ENCODE data around the gene CMBL.
"Not testable (repeated sequence)": the region's sequence is repeated elsewhere in the genome, so short reads cannot be mapped to it uniquely, and the experiment has no call there.

CMBL gene

DNA sequence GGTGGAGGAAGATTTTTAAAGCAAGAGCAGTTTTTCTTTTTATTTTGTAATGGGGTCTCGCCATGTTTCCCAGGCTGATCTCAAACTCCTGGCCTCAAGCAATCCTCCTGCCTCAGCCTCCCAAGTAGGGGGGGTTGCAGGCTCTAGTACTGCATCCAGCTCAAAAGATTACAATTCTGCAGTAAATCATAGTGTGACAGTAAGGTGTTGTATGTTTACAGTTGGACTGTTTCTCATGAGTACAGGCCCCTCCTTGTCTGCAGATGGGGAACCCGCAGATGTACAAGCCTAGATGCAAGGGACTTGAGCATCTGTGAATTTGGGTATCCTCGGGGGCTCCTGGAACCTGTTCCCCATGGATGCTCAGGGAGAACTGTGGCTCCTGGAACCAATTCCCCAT is 54.3 kb downstream of the CMBL start:
- DNase-seq (ENCODE audit: low read depth) = no peak
- no peak for TF ChIP-seq CTCF (IDR thresholded peaks at IDR 0.05; ENCODE audit: insufficient read depth, low read depth, low read length, missing control alignments)
- H3K4me3 ChIP-seq (ENCODE audit: low read depth, low read length) = no peak overlapping the region

GRCh38 chr5:10251405-10251804 is 56.3 kb downstream of the CMBL start:
- no peak for DNase-seq (ENCODE audit: low read depth)
- H3K4me3 ChIP-seq (ENCODE audit: low read depth, low read length) = peak overlapping the region; percentile 90
- TF ChIP-seq CTCF (IDR thresholded peaks at IDR 0.05; ENCODE audit: insufficient read depth, low read depth, low read length, missing control alignments) = no peak

DNA sequence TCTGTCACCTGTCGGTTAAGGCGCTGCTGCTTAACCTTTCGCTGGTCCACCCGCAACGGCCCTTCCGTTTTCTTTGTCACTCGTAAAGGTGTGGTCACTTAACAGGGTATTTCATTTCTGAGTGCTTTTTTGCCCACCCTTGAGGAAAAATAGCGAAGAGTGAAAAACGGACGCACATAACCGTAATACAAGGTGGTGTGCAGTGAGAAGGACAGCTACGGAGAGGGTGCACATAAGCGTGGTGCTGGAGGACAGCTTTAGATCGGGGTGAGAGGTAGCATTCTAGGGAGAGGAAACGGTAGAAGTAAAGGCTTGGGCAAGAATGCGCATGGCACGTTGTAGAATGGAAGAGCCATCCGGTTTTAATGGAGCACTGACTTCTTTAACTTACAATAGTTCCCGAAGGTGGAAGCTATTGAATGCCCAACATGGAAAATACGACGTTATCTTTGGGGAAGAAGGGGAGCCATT is 56.9 kb downstream of the CMBL start:
- peak; percentile 39 for DNase-seq (ENCODE audit: low read depth)
- H3K4me3 ChIP-seq (ENCODE audit: low read depth, low read length) = peak overlapping the region; percentile 90
- no peak for TF ChIP-seq CTCF (IDR thresholded peaks at IDR 0.05; ENCODE audit: insufficient read depth, low read depth, low read length, missing control alignments)

DNA sequence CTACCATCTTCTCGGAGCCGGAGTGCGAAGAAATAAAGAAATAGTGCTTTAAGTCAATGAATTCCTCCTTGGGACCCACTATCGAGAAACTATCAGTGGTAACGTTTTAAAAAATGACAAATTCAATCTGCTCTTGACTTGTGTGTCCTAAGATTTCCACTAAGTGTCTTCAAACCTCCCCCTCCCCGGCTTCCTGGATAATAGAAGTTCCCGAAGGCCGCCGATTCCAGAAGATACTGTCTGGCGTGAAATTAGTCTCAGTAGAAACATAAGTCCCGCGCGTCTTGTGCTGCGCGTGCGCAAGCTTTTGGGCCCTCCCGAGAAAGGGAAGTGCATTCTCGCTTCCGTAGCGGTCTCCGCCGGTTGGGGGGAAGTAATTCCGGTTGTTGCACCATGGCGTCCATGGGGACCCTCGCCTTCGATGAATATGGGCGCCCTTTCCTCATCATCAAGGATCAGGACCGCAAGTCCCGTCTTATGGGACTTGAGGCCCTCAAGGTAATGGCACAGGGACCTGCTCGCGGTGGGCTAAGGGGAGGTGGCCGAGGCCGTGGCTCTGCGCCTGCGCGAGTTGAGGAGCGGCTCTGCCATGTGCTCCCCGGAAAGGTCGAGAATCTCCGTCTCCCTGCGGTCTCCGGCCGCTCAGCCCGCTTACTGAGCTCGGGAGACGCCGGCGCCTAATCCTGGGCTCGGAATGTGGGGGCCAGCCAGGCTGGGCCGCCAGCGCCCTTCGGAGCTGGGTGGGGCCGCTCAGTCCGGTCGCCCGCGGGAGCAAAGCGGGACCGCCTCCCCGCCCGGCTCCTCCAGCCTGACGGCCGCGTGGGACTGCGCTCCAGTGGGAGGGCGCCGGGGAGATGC is 57.5 kb downstream of the CMBL start, which contains the start of gene CCT5:
Gene CCT5 (plus strand): TSS at position 333 of the 858 bp plus-strand sequence. CDS start 61 bp downstream, at position 394.
- TF ChIP-seq CTCF (IDR thresholded peaks at IDR 0.05; ENCODE audit: insufficient read depth, low read depth, low read length, missing control alignments) = no peak
- peak; percentile 99 for DNase-seq (ENCODE audit: low read depth)
- H3K4me3 ChIP-seq (ENCODE audit: low read depth, low read length) = peak within 1 kb of the TSS; percentile 90

DNA sequence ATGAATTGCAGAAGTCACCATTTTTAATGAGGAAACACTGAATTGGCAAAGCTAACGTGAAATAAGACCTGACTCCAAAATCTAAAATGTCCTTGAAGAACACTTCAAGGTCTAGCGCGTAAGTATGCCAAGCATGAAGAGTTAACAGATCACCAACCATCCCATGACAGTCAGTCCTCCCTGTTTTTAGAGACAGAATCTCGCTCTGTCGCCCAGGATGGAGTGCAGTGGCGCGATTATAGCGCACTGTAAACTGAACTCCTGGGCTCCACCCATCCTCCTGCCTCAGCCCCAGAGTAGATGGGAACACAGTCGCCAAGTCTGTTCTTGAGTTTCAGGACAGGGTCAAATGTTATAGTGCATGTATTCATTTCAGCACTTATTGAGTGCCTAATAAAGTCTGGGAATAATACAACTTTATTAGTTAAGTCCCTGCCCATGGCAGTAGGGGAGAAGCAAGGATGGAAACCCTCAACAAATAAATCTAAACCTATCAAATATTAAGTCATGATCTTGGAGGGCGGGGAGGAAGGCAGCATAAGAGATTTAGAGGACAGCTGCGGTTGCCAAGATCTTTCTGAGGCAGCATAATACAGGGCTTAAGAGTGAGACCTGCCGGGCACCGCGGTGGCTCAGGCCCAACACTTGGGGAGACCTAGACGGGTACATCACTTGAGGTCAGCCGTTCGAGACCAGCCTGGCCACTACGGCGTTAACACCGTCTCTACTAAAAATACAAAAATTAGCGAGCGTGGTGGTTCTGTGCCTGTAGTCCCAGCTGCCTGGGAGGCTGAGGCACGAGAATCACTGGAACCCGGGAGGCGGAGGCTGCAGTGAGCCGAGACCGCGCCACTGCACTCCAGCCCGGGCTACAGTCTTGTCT is 59.1 kb downstream of the CMBL start:
- H3K4me3 ChIP-seq (ENCODE audit: low read depth, low read length) = peak overlapping the region; percentile 90
- no peak for TF ChIP-seq CTCF (IDR thresholded peaks at IDR 0.05; ENCODE audit: insufficient read depth, low read depth, low read length, missing control alignments)
- DNase-seq (ENCODE audit: low read depth) = peak; percentile 25

DNA sequence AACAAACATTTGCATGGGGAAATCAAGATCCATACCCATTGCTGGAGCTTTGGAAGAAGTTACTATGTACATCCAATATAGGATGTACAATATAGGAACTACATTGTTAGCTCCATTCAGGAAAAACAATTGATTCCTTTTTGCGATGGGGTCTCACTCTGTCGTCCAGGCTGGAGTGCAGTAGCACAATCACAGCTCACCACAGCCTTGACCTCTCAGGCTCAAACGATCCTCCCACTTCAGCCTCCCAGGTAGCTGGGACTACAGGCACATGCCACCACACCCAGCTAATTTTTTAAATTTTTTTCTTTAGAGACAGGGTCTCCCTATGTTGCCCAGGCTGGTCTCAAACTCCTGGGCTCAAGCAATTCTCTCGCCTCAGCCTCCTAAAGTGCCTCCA is 60.5 kb downstream of the CMBL start:
- not testable (repeated sequence) for DNase-seq (ENCODE audit: low read depth); H3K4me3 ChIP-seq (ENCODE audit: low read depth, low read length)

DNA sequence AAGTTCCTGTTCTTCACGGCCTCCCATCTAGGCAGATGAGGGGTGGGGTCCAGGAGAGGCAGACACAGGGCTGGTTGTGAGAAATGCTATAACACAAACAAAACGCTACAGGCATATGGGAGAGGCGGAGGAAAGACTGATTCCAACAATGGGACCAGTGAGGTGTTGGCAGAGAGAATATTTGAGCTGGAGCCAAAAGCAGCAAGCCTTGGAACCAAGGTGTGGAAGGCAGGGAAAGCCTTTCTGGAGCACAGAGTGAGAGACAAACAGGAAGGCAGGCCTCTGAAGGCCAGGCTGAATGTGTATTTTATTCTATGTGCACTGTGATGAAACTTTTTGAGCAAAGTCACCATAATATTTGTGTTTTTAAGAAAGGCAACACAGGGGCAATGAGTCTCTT is 60.9 kb downstream of the CMBL start:
- no peak overlapping the region for H3K4me3 ChIP-seq (ENCODE audit: low read depth, low read length)
- TF ChIP-seq CTCF (IDR thresholded peaks at IDR 0.05; ENCODE audit: insufficient read depth, low read depth, low read length, missing control alignments) = no peak
- DNase-seq (ENCODE audit: low read depth) = no peak
